HUES48 (cell line): ENCODE measurements around the gene CKS1B.

Experiments used
- H3K27ac ChIP-seq: one replicate; pipeline ENCODE4 v1.7.0; 2013; ENCODE audit warnings: low read depth, low read length, inconsistent platforms
- H3K27me3 ChIP-seq: 2 replicates; pipeline ENCODE4 v1.6.1; 2013; ENCODE audit warnings: mild to moderate bottlenecking, low read length; ENCODE audit not compliant: control insufficient read depth, insufficient read depth
- H3K36me3 ChIP-seq: 2 replicates; pipeline ENCODE4 v1.6.1; 2013; ENCODE audit warnings: low read length; ENCODE audit not compliant: control insufficient read depth, insufficient read depth
- H3K4me1 ChIP-seq: 2 replicates; pipeline ENCODE4 v1.6.1; 2013; ENCODE audit warnings: mild to moderate bottlenecking, low read length; ENCODE audit not compliant: control insufficient read depth, insufficient read depth
- H3K4me3 ChIP-seq: 2 replicates; pipeline ENCODE4 v1.5.1; 2013; ENCODE audit warnings: mild to moderate bottlenecking, low read depth, low read length
- H3K9ac ChIP-seq: 2 replicates; pipeline ENCODE4 v1.6.1; 2013; ENCODE audit warnings: mild to moderate bottlenecking, low read depth, low read length, moderate library complexity
- H3K9me3 ChIP-seq: 2 replicates; pipeline ENCODE4 v1.6.1; 2013; ENCODE audit warnings: low read length; ENCODE audit not compliant: control insufficient read depth, insufficient read depth

The CKS1B gene

DNA sequence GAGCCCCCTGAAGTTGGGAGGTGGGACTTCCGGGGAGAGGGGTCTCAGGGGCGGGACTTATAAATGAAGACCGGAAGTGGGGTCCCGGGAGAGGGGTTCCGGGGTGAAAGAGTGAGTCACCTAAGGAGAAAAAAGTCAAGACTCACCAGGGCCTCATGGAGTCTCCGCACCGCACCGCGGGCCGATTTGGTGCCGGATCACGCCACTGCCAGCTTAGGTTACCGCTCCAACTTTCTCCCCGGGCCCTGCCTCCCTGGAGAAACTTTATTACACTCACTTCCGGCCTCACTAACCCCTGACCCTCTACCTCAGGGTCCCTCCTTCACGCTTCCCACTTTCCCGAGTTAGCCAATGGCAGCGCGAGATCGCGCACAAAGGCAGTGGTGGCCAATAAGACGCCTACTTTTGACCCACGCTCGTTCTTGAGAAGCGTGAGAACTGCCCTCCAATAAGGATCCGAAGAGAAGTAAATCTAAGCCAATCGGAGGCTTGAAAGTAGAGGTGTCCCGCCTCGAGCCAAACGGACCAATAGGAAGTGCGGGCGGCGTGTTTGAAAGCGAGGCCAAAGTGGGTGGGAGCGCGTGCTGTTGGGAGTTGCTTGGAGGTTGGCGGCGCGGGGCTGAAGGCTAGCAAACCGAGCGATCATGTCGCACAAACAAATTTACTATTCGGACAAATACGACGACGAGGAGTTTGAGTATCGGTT lies at the start of gene CKS1B:
Gene CKS1B (plus strand): TSS at position 580 of the 706 bp plus-strand sequence. CDS start 65 bp downstream, at position 645.
- H3K4me1 ChIP-seq = peaks cover 25% of the 10 kb centered on the region
- H3K9me3 ChIP-seq = no peaks in the 10 kb centered on the region
- H3K27me3 ChIP-seq = no peaks in the 10 kb centered on the region
- H3K27ac ChIP-seq = peak within 1 kb of the TSS; percentile 98
- peaks cover 19% of the 10 kb centered on the region for H3K36me3 ChIP-seq
- H3K9ac ChIP-seq = peak within 1 kb of the TSS; percentile 91
- H3K4me3 ChIP-seq = peak within 1 kb of the TSS; percentile 94

DNA sequence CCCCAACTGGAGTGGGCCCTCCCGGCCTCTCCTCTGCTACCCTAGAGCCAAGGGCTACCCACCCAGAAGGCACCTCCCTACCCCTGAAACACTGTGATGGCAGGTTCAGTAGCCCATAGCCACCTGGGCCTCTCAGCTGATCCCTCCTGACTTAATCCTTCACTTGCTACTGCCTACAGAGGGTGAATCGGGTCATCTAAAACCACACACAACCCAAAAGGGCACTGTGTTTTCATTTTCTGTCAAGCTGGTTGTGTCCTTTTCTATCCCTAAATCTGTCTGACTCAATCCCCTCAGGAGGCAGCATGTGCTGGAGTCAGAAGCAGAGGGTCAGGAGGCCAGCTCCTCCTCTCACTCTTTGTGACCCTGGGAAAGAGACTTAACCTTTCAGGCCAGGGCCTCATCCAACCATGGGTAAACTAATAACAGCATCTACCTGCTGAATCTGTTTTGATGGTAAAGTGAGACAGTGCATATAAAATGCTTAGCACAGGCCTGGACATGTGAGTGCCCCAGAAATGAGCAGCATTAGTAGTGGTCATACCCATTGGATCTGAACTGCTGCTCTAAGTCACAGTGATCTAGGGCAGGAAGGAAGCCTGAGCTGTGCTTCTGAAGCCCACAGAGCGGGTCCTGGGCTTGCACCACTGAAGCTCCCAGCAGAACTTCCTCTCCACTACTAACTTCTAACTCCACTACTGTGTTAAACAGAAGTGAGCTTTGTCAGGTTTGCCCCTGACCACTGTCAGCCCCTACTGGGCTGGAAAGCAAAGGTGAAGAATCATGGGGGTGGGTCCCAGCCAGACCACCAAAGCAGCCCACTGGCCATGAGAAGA lies 48.9 kb upstream of the CKS1B start:
- H3K4me1 ChIP-seq = no peaks in the 10 kb centered on the region

DNA sequence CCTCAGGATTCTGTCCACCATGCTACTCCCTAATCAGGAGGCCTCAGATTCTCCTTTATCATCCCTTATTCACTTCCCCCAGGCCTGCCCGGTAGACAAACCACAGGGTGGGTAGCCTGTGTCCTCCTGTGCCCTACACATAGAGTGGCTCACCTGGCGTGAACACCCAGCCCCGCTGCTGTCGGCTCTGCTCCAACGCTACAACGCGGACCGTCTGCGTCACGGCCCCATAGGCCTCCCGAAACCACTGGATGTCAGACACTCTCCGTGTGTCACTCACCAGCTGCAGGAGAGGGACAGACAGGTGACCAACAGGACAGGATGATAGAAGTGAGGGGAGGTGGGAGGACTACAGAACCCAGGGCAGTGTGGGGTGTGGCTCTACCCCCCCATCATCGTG lies 48.3 kb upstream of the CKS1B start:
- no peak overlapping the region for H3K4me3 ChIP-seq
- no peaks in the 10 kb centered on the region for H3K4me1 ChIP-seq
- no peak overlapping the region for H3K27ac ChIP-seq
- H3K9me3 ChIP-seq = no peaks in the 10 kb centered on the region
- peaks cover 35% of the 10 kb centered on the region for H3K36me3 ChIP-seq
- H3K9ac ChIP-seq = no peak overlapping the region
- H3K27me3 ChIP-seq = no peaks in the 10 kb centered on the region

More for the DNA sequence above, 48.9 kb upstream of the CKS1B start:
- Histone ChIP-seq H3K4me3 (no peak overlapping the region), H3K9me3 (no peaks in the 10 kb centered on the region), H3K27me3 (no peaks in the 10 kb centered on the region), H3K27ac (no peak overlapping the region), H3K9ac (no peak overlapping the region), H3K36me3 (peaks cover 35% of the 10 kb centered on the region)

DNA sequence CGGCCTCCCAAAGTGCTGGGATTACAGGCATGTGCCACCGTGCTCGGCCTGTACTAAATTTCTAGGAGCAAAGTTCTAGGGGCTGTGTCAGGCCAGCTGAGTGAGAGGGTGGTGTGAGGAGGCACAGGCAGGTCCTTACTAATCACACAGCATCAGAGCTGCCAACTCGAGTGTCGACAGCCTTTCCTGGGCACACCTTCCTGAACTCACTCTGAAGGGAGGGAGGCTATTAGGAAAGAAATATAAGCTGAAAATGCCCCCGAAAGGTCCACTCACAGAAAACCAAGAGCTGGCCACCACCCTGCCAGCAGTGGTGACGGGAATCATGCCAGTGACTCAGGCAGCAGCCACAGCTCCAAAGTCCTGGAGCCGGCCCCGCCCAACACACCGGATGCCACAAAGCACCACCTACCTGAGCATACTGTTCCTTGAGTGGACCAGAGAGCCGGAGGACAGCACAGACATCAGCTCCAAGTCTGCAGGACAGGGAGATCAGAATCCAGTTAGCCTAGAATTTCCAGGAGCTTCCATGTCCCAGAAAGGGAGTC lies 42.5 kb upstream of the CKS1B start:
- H3K36me3 ChIP-seq = peaks cover 8% of the 10 kb centered on the region
- H3K27ac ChIP-seq = no peak overlapping the region
- no peaks in the 10 kb centered on the region for H3K27me3 ChIP-seq
- H3K4me1 ChIP-seq = no peaks in the 10 kb centered on the region
- H3K4me3 ChIP-seq = no peak overlapping the region
- H3K9ac ChIP-seq = no peak overlapping the region
- no peaks in the 10 kb centered on the region for H3K9me3 ChIP-seq

DNA sequence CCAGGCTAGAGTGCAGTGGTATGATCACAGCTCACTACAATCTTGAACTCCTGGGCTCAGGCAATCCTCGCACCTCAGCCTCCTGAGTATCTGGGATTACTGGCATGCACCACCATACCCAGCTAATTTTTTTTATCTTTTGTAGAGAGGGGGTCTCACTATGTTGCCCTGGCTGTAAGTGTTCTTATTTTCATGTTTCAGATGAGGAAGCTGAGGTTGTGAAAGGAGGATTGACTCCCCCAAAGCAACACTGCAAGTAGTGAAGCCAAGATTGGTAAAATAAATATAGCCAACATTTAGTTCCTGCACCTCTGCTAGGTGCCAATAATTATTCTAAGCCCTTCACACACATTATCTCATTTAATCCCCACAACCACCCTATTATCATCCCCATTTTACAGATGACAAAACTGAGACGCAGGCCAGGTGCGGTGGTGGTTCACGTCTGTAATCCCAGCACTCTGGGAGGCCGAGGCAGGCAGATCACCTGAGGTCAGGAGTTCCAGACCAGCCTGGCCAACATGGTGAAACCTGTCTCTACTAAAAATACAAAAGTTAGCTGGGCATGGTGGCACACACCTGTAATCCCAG lies 40.0 kb upstream of the CKS1B start:
- Histone ChIP-seq H3K4me1 (0 out of 2 replicates have a peak, but pooled peaks cover 7% of the 10 kb centered on the region), H3K27me3 (no peaks in the 10 kb centered on the region), H3K27ac (no peak overlapping the region)

DNA sequence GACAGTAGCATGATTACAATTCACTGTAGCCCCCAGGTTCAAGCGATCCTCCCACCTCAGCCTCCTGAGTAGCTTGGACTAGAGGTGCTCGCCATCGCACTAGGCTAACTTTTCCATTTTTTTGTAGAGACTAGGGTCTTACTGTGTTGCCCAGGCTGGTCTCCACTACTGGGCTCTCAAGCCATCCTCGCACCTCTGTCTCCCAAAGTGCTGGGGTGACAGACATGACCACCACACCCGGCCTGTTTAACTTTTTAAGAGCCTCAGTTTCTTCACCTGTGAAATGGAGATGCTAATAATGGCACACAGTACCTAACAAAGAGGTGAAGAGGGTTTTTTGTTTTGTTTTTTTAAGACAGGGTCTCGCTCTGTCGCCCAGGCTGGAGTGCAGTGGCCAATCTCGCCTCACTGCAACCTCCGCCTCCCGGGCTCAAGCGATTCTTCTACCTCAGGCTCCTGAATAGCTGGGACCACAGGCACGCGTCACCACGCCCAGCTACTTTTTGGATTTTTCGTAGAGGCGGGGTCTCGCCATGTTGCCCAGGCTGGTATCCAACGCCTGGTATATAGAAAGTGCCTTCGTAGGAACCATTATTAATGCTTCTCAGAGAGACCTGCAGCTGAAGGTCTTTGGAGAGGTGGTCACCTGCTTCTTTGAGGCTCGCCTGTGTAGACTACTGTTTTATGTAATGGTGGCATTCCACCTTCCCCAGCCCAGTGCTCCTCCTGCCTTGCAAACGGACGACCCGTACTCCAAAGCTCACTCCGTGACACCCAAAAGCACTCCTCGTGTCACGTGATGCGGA lies 38.5 kb upstream of the CKS1B start:
- no peaks in the 10 kb centered on the region for H3K9me3 ChIP-seq
- peak overlapping the region; percentile 93 for H3K27ac ChIP-seq
- no peaks in the 10 kb centered on the region for H3K27me3 ChIP-seq
- H3K4me3 ChIP-seq = peak overlapping the region; percentile 82
- H3K9ac ChIP-seq = peak overlapping the region; percentile 90
- H3K36me3 ChIP-seq = peaks cover 5% of the 10 kb centered on the region; the same call in 1 of the 2 replicates
- peaks cover 15% of the 10 kb centered on the region for H3K4me1 ChIP-seq

More for the DNA sequence above, 40.0 kb upstream of the CKS1B start:
- Histone ChIP-seq H3K9me3 (no peaks in the 10 kb centered on the region), H3K9ac (no peak overlapping the region), H3K4me3 (no peak overlapping the region), H3K36me3 (peaks cover 5% of the 10 kb centered on the region; the same call in 1 of the 2 replicates)

DNA sequence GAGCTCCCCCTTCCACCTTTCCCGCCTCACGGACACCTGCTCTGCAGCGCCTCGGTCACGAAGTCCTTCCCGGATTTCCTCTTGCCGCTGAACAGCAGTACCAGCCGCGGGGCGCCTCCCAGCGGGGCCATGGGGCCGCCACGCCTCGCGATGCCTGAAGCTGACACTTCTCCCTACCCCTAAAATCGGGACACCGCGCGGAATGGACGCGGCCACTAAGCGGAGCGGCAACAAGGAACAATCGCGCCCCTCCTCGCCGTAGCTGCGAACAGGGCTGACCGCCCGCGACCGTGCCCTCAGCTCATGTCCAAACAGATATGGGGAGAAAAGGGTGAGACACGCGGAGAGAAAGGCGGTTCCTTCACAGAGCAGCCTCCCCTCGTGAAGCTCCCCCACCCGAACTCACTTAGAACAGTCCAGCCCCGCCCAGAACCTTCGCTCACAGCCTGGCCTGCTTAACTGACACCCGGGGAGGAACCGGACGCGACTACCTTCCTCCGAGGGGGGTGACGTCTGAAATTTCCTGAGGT lies 37.9 kb upstream of the CKS1B start, which contains the start of gene PMVK:
Gene PMVK (minus strand): TSS at position 165 of the 530 bp plus-strand sequence. CDS start 34 bp downstream, at position 131.
- Histone ChIP-seq H3K4me3 (peak within 1 kb of the TSS; percentile 82), H3K27me3 (no peaks in the 10 kb centered on the region), H3K9ac (peak within 1 kb of the TSS; percentile 90), H3K9me3 (no peaks in the 10 kb centered on the region), H3K4me1 (peaks cover 15% of the 10 kb centered on the region), H3K27ac (peak within 1 kb of the TSS; percentile 93), H3K36me3 (peaks cover 5% of the 10 kb centered on the region; the same call in 1 of the 2 replicates)

DNA sequence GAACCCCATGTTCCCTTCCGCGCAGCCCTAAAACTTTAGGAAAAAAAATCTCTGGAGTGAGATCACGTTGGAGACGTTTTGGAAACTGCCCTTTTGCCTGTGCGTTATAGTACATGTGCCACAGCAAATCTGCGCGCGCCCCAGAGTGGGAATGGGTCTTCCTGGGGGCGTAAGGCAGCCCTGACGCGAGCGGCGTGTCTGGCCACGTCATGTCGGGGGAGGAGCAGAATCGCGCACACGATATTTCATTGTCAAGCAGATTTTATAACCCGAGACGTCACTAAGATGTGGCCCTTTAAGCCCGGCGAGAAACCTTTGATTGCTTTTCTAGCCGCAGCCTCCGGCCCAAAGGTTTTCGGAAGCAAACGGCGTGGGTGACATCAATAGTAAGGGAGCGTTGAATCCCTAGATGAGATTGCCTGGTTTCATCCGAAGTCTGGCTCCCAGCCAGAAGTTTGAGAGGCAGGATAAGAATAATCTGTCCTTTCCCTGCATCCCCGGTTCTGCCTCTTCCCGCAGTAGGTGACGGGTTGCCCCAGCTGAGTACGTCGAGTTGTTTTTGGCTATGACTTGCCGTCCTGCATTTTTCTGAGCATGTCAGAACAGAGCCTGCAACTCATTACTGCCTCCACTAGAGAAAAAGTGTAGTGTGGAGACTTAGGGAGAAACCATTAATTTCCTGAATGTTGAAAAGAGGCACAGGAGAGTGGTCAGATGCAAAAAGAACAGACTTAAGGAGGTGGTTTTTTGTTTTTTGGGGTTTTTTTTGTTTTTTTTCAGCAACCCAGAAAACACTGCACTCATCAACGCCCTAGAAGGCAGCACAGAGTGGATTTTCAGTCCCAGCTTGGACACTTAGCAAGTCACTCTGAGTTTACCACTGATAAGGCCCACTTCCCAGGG lies 37.1 kb upstream of the CKS1B start:
- peak overlapping the region; percentile 90 for H3K9ac ChIP-seq
- H3K27ac ChIP-seq = peak overlapping the region; percentile 93
- no peaks in the 10 kb centered on the region for H3K36me3 ChIP-seq
- peak overlapping the region; percentile 82 for H3K4me3 ChIP-seq
- no peaks in the 10 kb centered on the region for H3K27me3 ChIP-seq
- H3K9me3 ChIP-seq = no peaks in the 10 kb centered on the region
- H3K4me1 ChIP-seq = peaks cover 15% of the 10 kb centered on the region

DNA sequence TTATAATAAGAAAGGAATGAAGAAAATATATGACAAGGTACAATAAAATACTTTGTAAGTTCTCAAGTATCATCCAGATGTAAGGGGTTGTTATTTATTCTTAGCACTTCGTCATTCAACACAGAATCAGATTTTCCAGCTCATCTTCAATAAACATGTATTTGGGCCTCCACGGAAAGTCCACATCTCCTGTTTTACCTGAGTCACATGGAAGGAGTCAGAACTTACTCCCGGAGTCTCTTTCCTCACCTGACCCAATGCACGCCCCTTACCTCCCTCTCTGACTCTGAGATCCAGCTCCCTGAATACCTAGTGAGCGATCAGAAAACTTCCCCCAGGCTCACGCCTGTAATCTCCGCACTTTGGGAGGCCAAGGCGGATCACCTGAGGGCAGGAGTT lies 36.5 kb upstream of the CKS1B start:
- Histone ChIP-seq H3K4me1 (peaks cover 15% of the 10 kb centered on the region), H3K36me3 (no peaks in the 10 kb centered on the region), H3K4me3 (peak overlapping the region; percentile 82), H3K9me3 (no peaks in the 10 kb centered on the region), H3K27me3 (no peaks in the 10 kb centered on the region), H3K27ac (peak overlapping the region; percentile 93), H3K9ac (no peak overlapping the region)
